H1 (cell line): Measurements from ENCODE around the gene ZNF408. TPM values are rescaled to one million over a fixed set of nuclear protein-coding genes. Genes with fewer than 3 reads are reported as not detected.
"Not testable (repeated sequence)": the region's sequence is repeated elsewhere in the genome, so short reads cannot be mapped to it uniquely, and the experiment has no call there.

Experiments
- CTCF ChIA-PET: fragments of 300-600 bp; sonication (Branson Sonifier 250); formaldehyde crosslinking; loops from one replicate; lab custom pipeline; 2021; ENCODE audit not compliant: partially characterized antibody; lab: Charles Lee
- POLR2A ChIA-PET: fragments of 300-600 bp; sonication (Branson Sonifier 250); formaldehyde crosslinking; loops from one replicate; lab custom pipeline; 2021; ENCODE audit warnings: inconsistent platforms; ENCODE audit not compliant: partially characterized antibody; lab: Charles Lee
- DNase-seq, 2 experiments: peaks; one replicate each; pipeline versions ENCODE4 v3.0.0 to v3.0.0-alpha.2; 2010 to 2022; ENCODE audit warnings: low spot score in 2 of 2, low read depth in 1 of 2, mixed read lengths in 1 of 2
- FAIRE-seq: peaks from 2 replicates; lab custom pipeline; 2011; peaks lifted over from hg19 to GRCh38; lab: Jason Lieb, UNC
- H2AFZ ChIP-seq: 2 replicates; pipeline ENCODE4 v1.8.1; 2012; ENCODE audit warnings: low read length, inconsistent platforms
- H2AK5ac ChIP-seq: 2 replicates; pipeline ENCODE4 v1.6.1; 2013; ENCODE audit warnings: low read depth, low read length
- H2BK120ac ChIP-seq: replicated peaks from 2 replicates; pipeline ENCODE3; 2013; ENCODE audit warnings: low read depth, low read length, inconsistent platforms
- H2BK12ac ChIP-seq: 2 replicates; pipeline ENCODE4 v1.6.1; 2013; ENCODE audit warnings: low read depth, low read length
- H2BK15ac ChIP-seq: 2 replicates; pipeline ENCODE4 v1.6.1; 2013; ENCODE audit warnings: low read length
- H2BK20ac ChIP-seq: 2 replicates; pipeline ENCODE4 v1.6.1; 2013; ENCODE audit warnings: low read length
- H2BK5ac ChIP-seq: 2 replicates; pipeline ENCODE4 v1.6.1; 2013; ENCODE audit warnings: low read depth, low read length
- H3K14ac ChIP-seq: 2 replicates; pipeline ENCODE4 v1.6.1; 2013; ENCODE audit warnings: inconsistent platforms; ENCODE audit not compliant: insufficient read length
- H3K18ac ChIP-seq: 2 replicates; pipeline ENCODE4 v1.6.1; 2013; ENCODE audit warnings: low read length; ENCODE audit errors: extremely low read depth
- H3K23ac ChIP-seq: 2 replicates; pipeline ENCODE4 v1.6.1; 2013; ENCODE audit warnings: inconsistent platforms; ENCODE audit not compliant: insufficient read length
- H3K23me2 ChIP-seq: 2 replicates; pipeline ENCODE4 v1.6.1; 2013; ENCODE audit warnings: low read depth, low read length
- H3K27ac ChIP-seq: 2 replicates; pipeline ENCODE4 v1.6.1; 2011; ENCODE audit warnings: low read depth, low read length, inconsistent platforms
- H3K27me3 ChIP-seq, 4 experiments: replicated peaks in 1 of 4; 1 replicate in 1 of 4; 2 replicates in 3 of 4; pipeline versions ENCODE4 v1.6.1 to v1.8.1; 2011 to 2013; ENCODE audit warnings: low read length in 3 of 4, mild to moderate bottlenecking in 3 of 4, inconsistent platforms in 2 of 4, mixed read lengths in 2 of 4, moderate library complexity in 1 of 4; ENCODE audit not compliant: control insufficient read depth in 3 of 4, insufficient read depth in 3 of 4; ENCODE audit errors: extremely low read depth in 1 of 4
- H3K36me3 ChIP-seq, 4 experiments: 2 replicates each; pipeline versions ENCODE4 v1.6.1 to v1.8.1; 2011 to 2013; ENCODE audit warnings: mild to moderate bottlenecking in 4 of 4, low read length in 3 of 4, moderate library complexity in 2 of 4, control low read depth in 1 of 4, inconsistent platforms in 1 of 4; ENCODE audit not compliant: insufficient read depth in 4 of 4, control insufficient read depth in 2 of 4
- H3K4ac ChIP-seq: replicated peaks from 2 replicates; pipeline ENCODE3; 2013; ENCODE audit warnings: low read length, low read depth, mixed read lengths, inconsistent platforms; ENCODE audit not compliant: insufficient read length
- H3K4me1 ChIP-seq, 4 experiments: replicated peaks in 1 of 4; 1 replicate in 1 of 4; 2 replicates in 3 of 4; pipeline versions ENCODE4 v1.6.1 to v1.8.1; 2011 to 2013; ENCODE audit warnings: low read length in 3 of 4, inconsistent platforms in 2 of 4, mixed read lengths in 1 of 4; ENCODE audit not compliant: insufficient read depth in 4 of 4, control insufficient read depth in 3 of 4
- H3K4me2 ChIP-seq, 2 experiments: 2 replicates each; pipeline versions ENCODE4 v1.6.1 to v1.8.1; 2011 to 2013; ENCODE audit warnings: low read depth in 2 of 2, low read length in 2 of 2, control low read depth in 1 of 2, inconsistent platforms in 1 of 2, mild to moderate bottlenecking in 1 of 2; ENCODE audit not compliant: insufficient read depth in 1 of 2
- H3K4me3 ChIP-seq, 4 experiments: fragments of 200-600, 300-600 bp in 1 of 4; sonication (generic), shearing (Covaris generic), sonication (Bioruptor Twin) in 1 of 4; 2 replicates each; pipeline versions ENCODE4 v1.5.1 to v1.8.1; 2011 to 2016; ENCODE audit warnings: low read length in 4 of 4, low read depth in 3 of 4, control low read depth in 2 of 4, inconsistent platforms in 2 of 4, mild to moderate bottlenecking in 2 of 4, mixed read lengths in 1 of 4, moderate library complexity in 1 of 4; ENCODE audit not compliant: insufficient read depth in 2 of 4; ENCODE audit errors: extremely low read depth in 1 of 4
- H3K56ac ChIP-seq: replicated peaks from 2 replicates; pipeline ENCODE3; 2013; ENCODE audit warnings: low read depth, mild to moderate bottlenecking, mixed read lengths, low read length, inconsistent platforms; ENCODE audit not compliant: insufficient read length
- H3K79me1 ChIP-seq: 2 replicates; pipeline ENCODE4 v1.6.1; 2013; ENCODE audit warnings: low read depth, low read length, control low read depth
- H3K79me2 ChIP-seq, 2 experiments: 2 replicates each; pipeline versions ENCODE4 v1.6.1 to v1.8.1; 2012 to 2013; ENCODE audit warnings: low read length in 2 of 2, mild to moderate bottlenecking in 2 of 2, inconsistent platforms in 1 of 2; ENCODE audit not compliant: insufficient read depth in 2 of 2, control insufficient read depth in 1 of 2
- H3K9ac ChIP-seq, 4 experiments: replicated peaks in 1 of 4; 1 replicate in 1 of 4; 2 replicates in 3 of 4; pipeline versions ENCODE4 v1.6.1 to v1.8.1; 2011 to 2013; ENCODE audit warnings: low read depth in 3 of 4, low read length in 3 of 4, control low read depth in 2 of 4, mild to moderate bottlenecking in 2 of 4, moderate library complexity in 2 of 4, inconsistent platforms in 1 of 4; ENCODE audit errors: extremely low read depth in 1 of 4
- H3K9me3 ChIP-seq, 2 experiments: 2 replicates each; pipeline versions ENCODE4 v1.6.1 to v1.8.1; 2012 to 2013; ENCODE audit warnings: mild to moderate bottlenecking in 2 of 2, moderate library complexity in 2 of 2, control low read depth in 1 of 2, inconsistent platforms in 1 of 2, low read depth in 1 of 2, low read length in 1 of 2, mixed read lengths in 1 of 2; ENCODE audit not compliant: insufficient read depth in 2 of 2
- H4K20me1 ChIP-seq, 2 experiments: replicated peaks in 1 of 2; 2 replicates each; pipeline versions ENCODE3 to v1.8.1; 2011 to 2013; ENCODE audit warnings: inconsistent platforms in 2 of 2, low read length in 2 of 2, mild to moderate bottlenecking in 1 of 2; ENCODE audit not compliant: insufficient read depth in 2 of 2, control insufficient read depth in 1 of 2
- H4K5ac ChIP-seq: 2 replicates; pipeline ENCODE4 v1.6.1; 2013; ENCODE audit warnings: low read length, low read depth, mixed read lengths, inconsistent platforms; ENCODE audit not compliant: insufficient read length
- H4K8ac ChIP-seq: 2 replicates; pipeline ENCODE4 v1.8.0; 2013; ENCODE audit warnings: mild to moderate bottlenecking, moderate library complexity, low read length, inconsistent platforms; ENCODE audit not compliant: insufficient read depth; ENCODE audit errors: extremely low read depth
- H4K91ac ChIP-seq: replicated peaks from 2 replicates; pipeline ENCODE3; 2013; ENCODE audit warnings: low read length, mixed read lengths, inconsistent platforms; ENCODE audit not compliant: insufficient read length
- WGBS, 2 experiments: shearing (Covaris generic) in 1 of 2; methylation state at CpG; one replicate each; pipeline versions ENCODE4 v1.1.6 to v1.1.7; 2013 to 2015; ENCODE audit warnings: low lambda C conversion rate in 2 of 2, mixed read lengths in 2 of 2, inconsistent platforms in 1 of 2, low coverage in 1 of 2, missing lambda C conversion rate in 1 of 2; ENCODE audit not compliant: insufficient replicate concordance in 2 of 2, insufficient coverage in 1 of 2, insufficient read length in 1 of 2; ENCODE audit errors: extremely low coverage in 1 of 2, missing lambda C conversion rate in 1 of 2; 5-methylcytosine and 5-hydroxymethylcytosine counted together
- polyA plus RNA-seq, 7 experiments: library from polyadenylated mRNA; depleted of rRNA in 3 of 7; stranded (reverse) in 5 of 7; unstranded in 2 of 7; fragments of >200 nt in 5 of 7; fragments of 200-250 nt in 2 of 7; gene quantifications; 1 replicate in 5 of 7; 2 replicates in 1 of 7; 4 replicates in 1 of 7; pipeline versions ENCODE4 v1.2.1 to v1.2.3, GENCODE V29; 2011 to 2013; ENCODE audit warnings: missing spikeins in 2 of 7, mixed read lengths in 2 of 7
- total RNA-seq: library from RNA; stranded (reverse); fragmentation: NEBNext Ultra II Directional; extraction: Animal tissue kit (Norgen Biotek cat#: 25700); gene quantifications from 2 replicates; pipeline ENCODE4 v1.2.1, GENCODE V29; 2021

Gene ZNF408
- total and polyA plus RNA-seq, 2 of the 8 experiments (the other 6 are each of a cell fraction or from before 2014, with no cell fraction given) = 10.7 to 11.0 TPM

- not testable (repeated sequence) for H3K27me3 ChIP-seq, H4K20me1 ChIP-seq, H3K79me1 ChIP-seq, FAIRE-seq, H3K79me2 ChIP-seq, H2BK5ac ChIP-seq, H2BK15ac ChIP-seq, H3K27ac ChIP-seq, H3K4me1 ChIP-seq, H3K18ac ChIP-seq, H4K5ac ChIP-seq, H2BK12ac ChIP-seq, H3K23me2 ChIP-seq, H2BK120ac ChIP-seq, H2BK20ac ChIP-seq, H4K91ac ChIP-seq, H2AK5ac ChIP-seq, H2AFZ ChIP-seq, H3K9me3 ChIP-seq, H3K9ac ChIP-seq, H3K36me3 ChIP-seq, H4K8ac ChIP-seq, H3K56ac ChIP-seq, H3K14ac ChIP-seq, H3K23ac ChIP-seq, DNase-seq, H3K4ac ChIP-seq, H3K4me3 ChIP-seq, H3K4me2 ChIP-seq
- CTCF ChIA-PET = interaction anchor here (0.6 kb wide), 1 partner anchor 99 kb away, joined by 3 read pairs; no protein-coding TSS in a partner anchor
- POLR2A ChIA-PET = interaction anchor here (1.5 kb wide), 1 partner anchor 17 kb away, joined by 3 read pairs; the partner anchor contains the start of gene ZNF408
- WGBS, 2 experiments = 92% methylated on average over 2 of the region's 2 CpGs; no CpG with 5 or more reads in 1 of the 2 experiments
Measured at GRCh38 chr11:46717825-46718154, 17.0 kb downstream of the ZNF408 start.
